Body of pancreas (tissue), 4 donors: ENCODE data around the gene EME1. TPM values are rescaled to one million over a fixed set of nuclear protein-coding genes. Genes with fewer than 3 reads are reported as not detected.

Experiments
- ATAC-seq: fragments of 150-250 bp; one replicate; pipeline ENCODE4 v1.9.1; 2016
- DNase-seq, 4 donors: peaks; one replicate each; pipeline ENCODE4 v3.0.0-alpha.2; 2019
- H3K27ac ChIP-seq, 4 donors: fragments of 200-600 bp; sonication (generic); 1 replicate in 3 of 4; 2 replicates in 1 of 4; pipeline versions ENCODE4 v1.5.1 to v1.6.1; 2016 to 2019; ENCODE audit warnings: mild to moderate bottlenecking in 1 of 4, mixed read lengths in 1 of 4, moderate library complexity in 1 of 4
- H3K27me3 ChIP-seq, 2 donors: fragments of 200-600 bp; sonication (generic); one replicate each; pipeline ENCODE4 v1.6.0; 2016; ENCODE audit warnings: mild to moderate bottlenecking in 1 of 2
- H3K36me3 ChIP-seq, 2 donors: fragments of 200-600 bp; sonication (generic); replicated peaks in 1 of 2; 2 replicates each; pipeline ENCODE4 v1.5.1; 2016; ENCODE audit warnings: low read depth in 2 of 2; ENCODE audit not compliant: insufficient read depth in 1 of 2
- H3K4me1 ChIP-seq: fragments of 200-600 bp; sonication (generic); one replicate; pipeline ENCODE4 v1.6.0; 2016
- H3K4me3 ChIP-seq, 2 donors: fragments of 200-600 bp; sonication (generic); 1 replicate in 1 of 2; 2 replicates in 1 of 2; pipeline ENCODE4 v1.5.1; 2016 to 2019
- H3K9me3 ChIP-seq, 3 donors: fragments of 200-600 bp; sonication (generic); 1 replicate in 2 of 3; 2 replicates in 1 of 3; pipeline ENCODE4 v1.5.1; 2016
- POLR2A ChIP-seq, 3 donors: fragments of 450-650 bp; IDR thresholded peaks; one replicate each; pipeline ENCODE4 v1.6.1; 2016; ENCODE audit warnings: antibody characterized with exemption in 3 of 3, mild to moderate bottlenecking in 2 of 3
- WGBS, 2 donors: methylation state at CpG; one replicate each; pipeline ENCODE4 v1.1.5; 2017; 5-methylcytosine and 5-hydroxymethylcytosine counted together
- intact Hi-C: fragments of 100-400 bp; cut with DNase I; formaldehyde crosslinking; loops from one replicate; pipeline ENCODE4 v1.15.1; 2023
- total RNA-seq, 2 donors: library from RNA; depleted of rRNA; stranded (reverse); fragments of >200 nt; gene quantifications; one replicate each; pipeline ENCODE4 v1.1.0, GENCODE V29; 2016
- TF ChIP-seq, protein P1 (sequence below), 7 experiments: fragments of 450-650 bp in 4 of 7; fragments of 200-600 bp in 3 of 7; sonication (generic) in 3 of 7; IDR thresholded peaks; one replicate each; pipeline ENCODE4 v1.5.1; 2016 to 2019; ENCODE audit warnings: antibody characterized with exemption in 7 of 7

EME1 gene
- total RNA-seq, 2 donors from 2014 or later = not detected

DNA sequence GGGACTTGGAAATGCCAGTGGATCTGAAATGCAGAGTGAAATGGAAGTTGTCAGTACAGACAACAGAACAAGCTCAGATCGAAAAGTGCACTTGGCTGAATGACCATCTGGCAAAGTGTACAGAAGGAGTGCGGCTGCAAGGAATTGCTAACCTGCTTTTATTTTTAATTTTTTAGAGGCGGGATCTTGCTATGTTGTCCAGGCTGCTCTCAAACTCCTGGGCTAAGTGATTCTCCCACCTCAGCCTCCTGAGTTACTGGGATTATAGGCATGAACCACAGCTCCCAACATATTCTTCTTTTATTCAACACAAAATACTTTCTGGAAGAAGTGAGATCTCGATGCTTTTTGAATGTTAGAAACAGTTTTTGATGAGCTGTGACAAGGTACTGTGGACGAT is 20.7 kb downstream of the EME1 start:
- DNase-seq = no peak
- no peaks in the 10 kb centered on the region for H3K9me3 ChIP-seq
- peaks cover 25 to 33% of the 10 kb centered on the region in 2 donors for H3K36me3 ChIP-seq
- ATAC-seq = no peak
- no peak overlapping the region for H3K4me3 ChIP-seq
- H3K27ac ChIP-seq = peak overlapping the region in 3 of 4 donors; percentile 13 to 98 (median 94)
- 45 to 47% methylated on average over 5 of the region's 5 CpGs for WGBS, 2 donors
- intact Hi-C loops = no loop called here
- no peaks in the 10 kb centered on the region for H3K27me3 ChIP-seq
- TF ChIP-seq, protein P1, sequence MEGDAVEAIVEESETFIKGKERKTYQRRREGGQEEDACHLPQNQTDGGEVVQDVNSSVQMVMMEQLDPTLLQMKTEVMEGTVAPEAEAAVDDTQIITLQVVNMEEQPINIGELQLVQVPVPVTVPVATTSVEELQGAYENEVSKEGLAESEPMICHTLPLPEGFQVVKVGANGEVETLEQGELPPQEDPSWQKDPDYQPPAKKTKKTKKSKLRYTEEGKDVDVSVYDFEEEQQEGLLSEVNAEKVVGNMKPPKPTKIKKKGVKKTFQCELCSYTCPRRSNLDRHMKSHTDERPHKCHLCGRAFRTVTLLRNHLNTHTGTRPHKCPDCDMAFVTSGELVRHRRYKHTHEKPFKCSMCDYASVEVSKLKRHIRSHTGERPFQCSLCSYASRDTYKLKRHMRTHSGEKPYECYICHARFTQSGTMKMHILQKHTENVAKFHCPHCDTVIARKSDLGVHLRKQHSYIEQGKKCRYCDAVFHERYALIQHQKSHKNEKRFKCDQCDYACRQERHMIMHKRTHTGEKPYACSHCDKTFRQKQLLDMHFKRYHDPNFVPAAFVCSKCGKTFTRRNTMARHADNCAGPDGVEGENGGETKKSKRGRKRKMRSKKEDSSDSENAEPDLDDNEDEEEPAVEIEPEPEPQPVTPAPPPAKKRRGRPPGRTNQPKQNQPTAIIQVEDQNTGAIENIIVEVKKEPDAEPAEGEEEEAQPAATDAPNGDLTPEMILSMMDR (IDR thresholded peaks at IDR 0.05) = no peak
- no peak for TF ChIP-seq POLR2A (IDR thresholded peaks at IDR 0.05)
- H3K4me1 ChIP-seq = peaks cover 77% of the 10 kb centered on the region

DNA sequence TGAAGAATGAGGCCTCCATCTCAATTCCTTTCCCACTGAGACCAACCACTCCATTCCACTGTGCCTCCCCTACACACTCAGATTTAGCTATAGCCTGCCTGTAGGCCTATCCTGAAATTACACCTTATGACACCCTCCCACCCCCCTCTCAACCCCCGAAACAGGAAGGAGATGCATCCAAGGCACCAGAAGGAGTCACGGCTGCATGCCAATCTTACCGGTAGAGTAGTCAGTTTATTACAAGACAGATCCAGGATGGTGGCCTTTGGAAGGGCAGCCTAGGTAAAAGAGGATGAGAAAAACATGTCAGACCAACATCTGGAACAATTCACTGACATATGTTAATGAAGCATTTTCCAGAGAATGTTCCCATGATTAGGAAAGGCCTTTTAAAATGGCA is 21.7 kb downstream of the EME1 start:
- no peaks in the 10 kb centered on the region for H3K27me3 ChIP-seq
- ATAC-seq = no peak
- intact Hi-C loops = no loop called here
- no peak for TF ChIP-seq POLR2A (IDR thresholded peaks at IDR 0.05)
- TF ChIP-seq, protein P1 (IDR thresholded peaks at IDR 0.05) = peak in 1 of 7 experiments; percentile 14
- peak; percentile 39 to 73 (median 63) for DNase-seq
- H3K4me1 ChIP-seq = peaks cover 68% of the 10 kb centered on the region
- H3K4me3 ChIP-seq = no peak overlapping the region
- peaks cover 20 to 26% of the 10 kb centered on the region in 2 donors for H3K36me3 ChIP-seq
- no peaks in the 10 kb centered on the region for H3K9me3 ChIP-seq
- WGBS, 2 donors = 8 to 29% methylated on average over 3 of the region's 3 CpGs
- peak overlapping the region; percentile 40 to 98 (median 92) for H3K27ac ChIP-seq

DNA sequence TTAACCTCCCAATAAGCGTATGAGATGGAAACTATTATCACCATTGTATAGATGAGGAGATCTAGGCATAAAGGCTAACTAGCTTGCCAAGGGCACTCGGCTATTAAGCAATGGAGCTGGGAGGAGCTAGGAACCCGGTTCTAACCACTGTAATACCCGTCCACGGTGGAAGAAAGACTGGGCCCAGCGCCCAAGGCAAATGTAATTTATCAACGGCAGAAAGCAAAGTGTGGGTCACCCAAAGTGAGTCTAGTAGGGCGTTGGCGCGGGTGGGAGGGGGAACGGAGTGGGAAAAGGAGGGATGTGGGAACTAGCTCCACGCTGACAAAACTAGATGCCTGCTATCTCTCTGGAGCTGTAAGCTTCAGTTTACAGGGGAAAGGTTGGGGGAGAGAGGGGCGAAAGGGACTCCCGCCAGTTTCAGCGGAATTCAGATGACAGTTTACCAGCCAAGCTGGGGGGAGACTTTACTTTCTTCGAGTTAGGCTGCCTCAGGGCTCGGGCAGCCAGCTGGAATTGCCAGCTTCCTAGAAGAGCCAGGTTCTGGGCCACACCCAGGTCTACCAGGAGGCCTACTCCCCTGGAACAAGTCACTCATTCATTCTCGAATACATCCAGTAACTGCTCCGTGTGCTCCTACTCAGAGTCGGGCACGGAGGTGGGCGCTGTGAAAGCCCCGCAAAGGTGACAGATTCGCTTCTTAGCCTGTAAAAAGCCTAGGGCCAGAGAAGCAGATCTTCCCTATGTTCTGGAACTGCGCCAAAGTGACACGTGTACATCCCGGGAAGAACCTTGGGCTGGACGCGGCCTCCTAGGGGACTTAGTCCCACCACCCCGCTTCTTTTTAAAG is 23.5 kb downstream of the EME1 start:
- peak overlapping the region; percentile 91 to 98 (median 95) for H3K27ac ChIP-seq
- peak; percentile 68 for ATAC-seq
- 1 to 2% methylated on average over 29 to 30 of the region's 30 CpGs for WGBS, 2 donors
- H3K4me3 ChIP-seq = peak overlapping the region; percentile 90 to 96
- H3K36me3 ChIP-seq = peaks cover 11 to 21% of the 10 kb centered on the region in 2 donors
- H3K4me1 ChIP-seq = peaks cover 68% of the 10 kb centered on the region
- no peaks in the 10 kb centered on the region for H3K9me3 ChIP-seq
- DNase-seq = peak; percentile 80 to 89 (median 86)
- intact Hi-C loops = no loop called here
- no peaks in the 10 kb centered on the region for H3K27me3 ChIP-seq
- TF ChIP-seq, protein P1 (IDR thresholded peaks at IDR 0.05) = no peak
- peak; percentile 40 to 81 (median 81) for TF ChIP-seq POLR2A (IDR thresholded peaks at IDR 0.05)

GRCh38 chr17:50397111-50397918 is 24.3 kb downstream of the EME1 start, which contains the start of gene LRRC59:
LRRC59 (minus strand) TSS chr17:50397523; CDS start chr17:50397317, 206 bp downstream.
- Histone ChIP-seq H3K36me3 (peaks cover 4 to 14% of the 10 kb centered on the region in 2 donors), H3K9me3 (no peaks in the 10 kb centered on the region), H3K27ac (peak within 1 kb of the TSS; percentile 91 to 98 (median 95)), H3K27me3 (no peaks in the 10 kb centered on the region), H3K4me3 (peak within 1 kb of the TSS; percentile 90 to 96), H3K4me1 (peaks cover 68% of the 10 kb centered on the region)
- ATAC-seq (peak; percentile 87), DNase-seq (peak; percentile 90 to 92 (median 90))
- WGBS, 2 donors = 1 to 11% methylated on average over 1 to 70 of the region's 70 CpGs
- intact Hi-C loops = no loop called here
- peak; percentile 91 to 94 (median 93) for TF ChIP-seq POLR2A (IDR thresholded peaks at IDR 0.05)
- TF ChIP-seq, protein P1 (IDR thresholded peaks at IDR 0.05) = peak; percentile 97 to 99 (median 98)
